MCF 10A (cell line): ENCODE data around the gene PDE9A. TPM values are rescaled to one million over a fixed set of nuclear protein-coding genes. Genes with fewer than 3 reads are reported as not detected.

Experiments used
- BruUV-seq: library from RNA; stranded (reverse); fragments of 400-500 nt; replicated peaks from 2 replicates; lab custom pipeline; 2021; lab: Mats Ljungman, UMichigan
- CTCF ChIA-PET: fragments of 300-600 bp; sonication (Branson Sonifier 250); formaldehyde crosslinking; extraction: SDS; loops from one replicate; lab custom pipeline; 2021; ENCODE audit warnings: antibody characterized with exemption, inconsistent platforms; lab: Yijun Ruan, JAX
- POLR2A ChIA-PET: fragments of 300-600, 350-650 bp; sonication (Branson Sonifier 250); formaldehyde crosslinking; extraction: SDS; loops from one replicate; lab custom pipeline; 2020; ENCODE audit warnings: antibody characterized with exemption, inconsistent platforms; lab: Yijun Ruan, JAX
- DNase-seq: peaks from one replicate; pipeline ENCODE4 v3.0.0-alpha.2; 2018; ENCODE audit not compliant: unreplicated experiment
- H3K27ac Mint-ChIP-seq: one replicate; pipeline ENCODE4 v1.8.0; 2022; ENCODE audit warnings: mild to moderate bottlenecking, low read depth, mixed read lengths; ENCODE audit not compliant: unreplicated experiment
- H3K27me3 Mint-ChIP-seq: one replicate; pipeline ENCODE4 v1.8.0; 2022; ENCODE audit warnings: mixed read lengths; ENCODE audit not compliant: insufficient read depth, unreplicated experiment
- H3K36me3 Mint-ChIP-seq: one replicate; pipeline ENCODE4 v1.8.0; 2022; ENCODE audit warnings: mild to moderate bottlenecking, moderate library complexity, mixed read lengths; ENCODE audit not compliant: insufficient read depth, unreplicated experiment
- H3K4me1 Mint-ChIP-seq: one replicate; pipeline ENCODE4 v1.8.0; 2022; ENCODE audit warnings: mixed read lengths; ENCODE audit not compliant: insufficient read depth, unreplicated experiment
- H3K4me3 Mint-ChIP-seq: one replicate; pipeline ENCODE4 v1.8.0; 2022; ENCODE audit warnings: mild to moderate bottlenecking, moderate library complexity, mixed read lengths; ENCODE audit not compliant: unreplicated experiment
- H3K9me3 Mint-ChIP-seq: one replicate; pipeline ENCODE4 v1.8.0; 2022; ENCODE audit warnings: mixed read lengths; ENCODE audit not compliant: unreplicated experiment
- intact Hi-C: fragments of 100-400 bp; cut with micrococcal nuclease; formaldehyde crosslinking; loops from 2 replicates; pipeline ENCODE4 v1.14.1; 2022
- total RNA-seq: library from RNA; stranded (reverse); gene quantifications from 2 replicates; pipeline ENCODE4 v1.2.3, GENCODE V29; 2022
- TF ChIP-seq, protein P1 (sequence below): fragments of 200-600 bp; IDR thresholded peaks from one replicate; pipeline ENCODE4 v1.8.0; 2022; ENCODE audit warnings: antibody characterized with exemption, mild to moderate bottlenecking; ENCODE audit not compliant: unreplicated experiment

The PDE9A gene
- total RNA-seq, 1 experiment from 2014 or later: not detected

DNA sequence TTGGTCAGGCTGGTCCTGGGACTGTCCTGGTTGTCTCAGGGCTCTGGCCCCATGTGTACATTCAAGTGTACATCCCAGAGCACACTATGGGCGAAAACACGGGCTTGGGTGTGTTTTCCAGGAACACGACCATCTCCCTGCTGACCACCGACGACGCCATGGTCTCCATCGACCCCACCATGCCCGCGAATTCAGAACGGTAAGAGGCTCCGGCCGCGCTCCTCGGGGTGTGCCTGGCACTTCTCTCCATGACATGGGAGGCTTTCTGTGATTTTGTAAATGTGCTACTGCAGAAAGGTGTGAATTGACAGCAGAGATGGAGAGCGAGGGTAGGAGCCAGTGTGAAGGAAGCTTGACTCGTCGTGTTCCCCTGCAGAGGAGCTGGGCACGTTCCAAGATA, 34.4 kb downstream of the PDE9A start:
- DNase-seq: no peak
- TF ChIP-seq, protein P1, sequence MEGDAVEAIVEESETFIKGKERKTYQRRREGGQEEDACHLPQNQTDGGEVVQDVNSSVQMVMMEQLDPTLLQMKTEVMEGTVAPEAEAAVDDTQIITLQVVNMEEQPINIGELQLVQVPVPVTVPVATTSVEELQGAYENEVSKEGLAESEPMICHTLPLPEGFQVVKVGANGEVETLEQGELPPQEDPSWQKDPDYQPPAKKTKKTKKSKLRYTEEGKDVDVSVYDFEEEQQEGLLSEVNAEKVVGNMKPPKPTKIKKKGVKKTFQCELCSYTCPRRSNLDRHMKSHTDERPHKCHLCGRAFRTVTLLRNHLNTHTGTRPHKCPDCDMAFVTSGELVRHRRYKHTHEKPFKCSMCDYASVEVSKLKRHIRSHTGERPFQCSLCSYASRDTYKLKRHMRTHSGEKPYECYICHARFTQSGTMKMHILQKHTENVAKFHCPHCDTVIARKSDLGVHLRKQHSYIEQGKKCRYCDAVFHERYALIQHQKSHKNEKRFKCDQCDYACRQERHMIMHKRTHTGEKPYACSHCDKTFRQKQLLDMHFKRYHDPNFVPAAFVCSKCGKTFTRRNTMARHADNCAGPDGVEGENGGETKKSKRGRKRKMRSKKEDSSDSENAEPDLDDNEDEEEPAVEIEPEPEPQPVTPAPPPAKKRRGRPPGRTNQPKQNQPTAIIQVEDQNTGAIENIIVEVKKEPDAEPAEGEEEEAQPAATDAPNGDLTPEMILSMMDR: no peak
- Mint-ChIP-seq H3K9me3 (no peaks in the 10 kb centered on the region), H3K4me3 (no peak overlapping the region), H3K36me3 (no peaks in the 10 kb centered on the region), H3K27me3 (peaks cover 16% of the 10 kb centered on the region), H3K27ac (no peak overlapping the region), H3K4me1 (no peaks in the 10 kb centered on the region)
- BruUV-seq: no TSS peak
- intact Hi-C loops: no loop called here
- POLR2A ChIA-PET: no interaction called here
- CTCF ChIA-PET: no interaction called here

DNA sequence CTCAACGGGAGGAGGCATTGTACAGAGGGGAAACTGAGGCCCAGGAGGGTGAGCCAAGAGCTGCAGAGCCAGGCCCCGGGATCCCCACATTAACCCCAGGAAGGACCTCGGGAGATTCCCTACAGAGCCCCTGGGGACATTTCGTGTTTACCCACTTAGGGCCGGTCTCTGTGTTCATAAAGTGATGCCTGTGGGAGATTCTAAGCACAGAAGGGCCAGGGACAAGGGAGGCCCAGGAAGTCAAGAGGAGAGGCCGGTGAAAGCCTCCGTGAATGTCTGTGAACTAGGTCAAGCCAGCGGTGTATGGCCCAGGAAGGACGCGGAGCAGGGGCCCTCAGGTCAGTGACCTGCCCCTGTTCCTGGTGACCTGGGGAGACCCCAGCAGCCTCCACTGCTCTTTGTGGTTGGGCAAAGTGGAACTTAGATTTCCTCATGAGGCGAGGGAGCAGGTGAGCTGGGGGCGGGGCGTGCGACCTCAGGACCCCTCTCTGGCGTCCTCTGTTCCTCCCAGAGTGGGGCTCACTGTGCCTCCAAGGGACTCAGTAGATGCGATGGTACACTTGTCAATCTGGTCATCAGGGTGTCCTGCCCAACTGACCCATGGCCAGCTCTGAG, 34.9 kb downstream of the PDE9A start:
- BruUV-seq: no TSS peak
- POLR2A ChIA-PET: no interaction called here
- Mint-ChIP-seq H3K36me3 (no peaks in the 10 kb centered on the region), H3K27ac (no peak overlapping the region), H3K27me3 (peaks cover 11% of the 10 kb centered on the region), H3K4me3 (no peak overlapping the region), H3K9me3 (no peaks in the 10 kb centered on the region), H3K4me1 (no peaks in the 10 kb centered on the region)
- no peak for DNase-seq
- TF ChIP-seq, protein P1: no peak
- intact Hi-C loops: no loop called here
- CTCF ChIA-PET: interaction anchor here (0.6 kb wide), 1 partner anchor 132 kb away, joined by 5 read pairs; no protein-coding TSS in a partner anchor

DNA sequence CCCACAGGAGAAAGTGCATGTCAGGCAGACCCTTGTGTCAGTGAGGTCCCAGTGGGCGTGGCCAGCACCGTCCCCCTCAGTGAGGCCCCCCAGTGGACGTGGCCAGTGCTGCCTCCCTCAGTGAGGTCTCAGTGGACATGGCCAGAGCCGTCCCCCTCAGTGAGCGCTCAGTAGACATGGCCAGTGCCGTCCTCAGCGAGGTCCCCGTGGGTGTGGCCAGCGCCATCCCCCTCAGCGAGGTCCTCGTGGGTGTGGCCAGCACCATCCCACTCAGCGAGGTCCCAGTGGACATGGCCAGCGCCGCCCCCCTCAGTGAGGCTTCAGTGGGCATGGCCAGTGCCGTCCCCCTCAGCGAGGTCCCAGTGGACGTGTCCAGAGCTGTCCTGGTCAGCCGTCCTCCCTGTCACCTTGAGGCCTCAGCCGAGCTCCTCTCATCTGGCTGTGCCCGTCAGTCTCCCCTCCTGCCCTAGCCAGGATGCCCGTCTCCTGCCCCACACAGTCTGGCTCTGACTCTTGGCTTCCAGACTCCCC, 35.5 kb downstream of the PDE9A start:
- Mint-ChIP-seq H3K9me3 (no peaks in the 10 kb centered on the region), H3K4me1 (no peaks in the 10 kb centered on the region), H3K4me3 (no peak overlapping the region), H3K27ac (no peak overlapping the region), H3K27me3 (peaks cover 11% of the 10 kb centered on the region), H3K36me3 (no peaks in the 10 kb centered on the region)
- no TSS peak for BruUV-seq
- intact Hi-C loops: no loop called here
- ChIA-PET POLR2A (no interaction called here), CTCF (interaction anchor here (0.6 kb wide), 1 partner anchor 131 kb away, joined by 5 read pairs; no protein-coding TSS in a partner anchor)
- TF ChIP-seq, protein P1: no peak
- DNase-seq: no peak

DNA sequence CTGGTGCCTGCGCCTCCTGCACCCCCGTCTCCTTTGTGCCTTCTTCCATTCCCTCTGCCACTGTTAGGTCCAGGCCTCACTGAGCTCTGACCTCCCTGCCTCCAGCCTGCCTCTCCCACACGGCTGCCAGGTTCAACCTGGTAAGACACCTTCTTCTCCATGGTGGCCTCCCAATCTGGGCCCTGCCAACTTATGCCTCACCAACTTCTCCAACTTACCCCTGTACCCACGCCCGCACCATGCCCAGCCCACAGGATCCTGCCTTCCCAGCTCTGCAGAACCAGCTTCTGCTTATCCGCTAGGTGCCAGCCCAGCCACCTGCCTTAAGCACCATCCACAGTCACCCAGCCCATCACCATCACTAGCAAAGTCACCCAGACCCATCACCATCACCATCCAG, 37.2 kb downstream of the PDE9A start:
- no peak for DNase-seq
- no peak overlapping the region for H3K4me3 Mint-ChIP-seq
- no peaks in the 10 kb centered on the region for H3K4me1 Mint-ChIP-seq
- no peaks in the 10 kb centered on the region for H3K36me3 Mint-ChIP-seq
- no peaks in the 10 kb centered on the region for H3K9me3 Mint-ChIP-seq
- no peak overlapping the region for H3K27ac Mint-ChIP-seq
- TF ChIP-seq, protein P1: no peak
- BruUV-seq: no TSS peak
- ChIA-PET POLR2A (no interaction called here), CTCF (no interaction called here)
- H3K27me3 Mint-ChIP-seq: peaks cover 11% of the 10 kb centered on the region
- intact Hi-C loops: no loop called here
